Vagina (tissue), 2 donors: ENCODE results near the gene SUMO3. TPM values are rescaled to one million over a fixed set of nuclear protein-coding genes. Genes with fewer than 3 reads are reported as not detected.

Source experiments
- DNase-seq, 2 donors: peaks; one replicate each; pipeline ENCODE4 v3.0.0-alpha.2; 2017; ENCODE audit errors: extremely low spot score in 2 of 2
- H3K27ac ChIP-seq: fragments of 200-600 bp; sonication (generic); one replicate; pipeline ENCODE4 v1.5.1; 2019
- H3K27me3 ChIP-seq: fragments of 200-600 bp; sonication (generic); one replicate; pipeline ENCODE4 v1.5.1; 2019
- H3K36me3 ChIP-seq, 2 donors: fragments of 200-600 bp; sonication (generic); one replicate each; pipeline ENCODE4 v1.5.1; 2017 to 2019
- H3K4me1 ChIP-seq: fragments of 200-600 bp; sonication (generic); one replicate; pipeline ENCODE4 v1.5.1; 2019
- H3K4me3 ChIP-seq, 2 donors: fragments of 200-600 bp; sonication (generic); 1 replicate in 1 of 2; 2 replicates in 1 of 2; pipeline ENCODE4 v1.5.1; 2016 to 2019
- H3K9me3 ChIP-seq: fragments of 200-600 bp; sonication (generic); one replicate; pipeline ENCODE4 v1.5.1; 2019
- CTCF ChIP-seq, 3 experiments: fragments of 450-650 bp in 2 of 3; fragments of 200-600 bp in 1 of 3; sonication (generic) in 1 of 3; IDR thresholded peaks; one replicate each; pipeline ENCODE4 v1.5.1; 2017 to 2019; ENCODE audit warnings: antibody characterized with exemption in 3 of 3, mild to moderate bottlenecking in 2 of 3, moderate library complexity in 2 of 3
- POLR2A ChIP-seq, 2 donors: fragments of 450-650 bp; IDR thresholded peaks; one replicate each; pipeline ENCODE4 v1.6.1; 2017; ENCODE audit warnings: antibody characterized with exemption in 2 of 2, mild to moderate bottlenecking in 2 of 2, moderate library complexity in 2 of 2
- POLR2AphosphoS5 ChIP-seq, 2 donors: sonication (generic); formaldehyde crosslinking; IDR thresholded peaks; one replicate each; pipeline ENCODE4 v1.9.0; 2017; ENCODE audit warnings: antibody characterized with exemption in 2 of 2, mild to moderate bottlenecking in 2 of 2, low read depth in 1 of 2; ENCODE audit not compliant: insufficient read depth in 1 of 2
- intact Hi-C: fragments of 100-400 bp; cut with DNase I; formaldehyde crosslinking; loops from one replicate; pipeline ENCODE4 v1.15.1; 2023
- total RNA-seq: library from RNA; depleted of rRNA; stranded (reverse); fragments of >200 nt; gene quantifications from one replicate; pipeline ENCODE4 v1.2.3, GENCODE V29; 2016

The SUMO3 gene
- total RNA-seq, 1 donor from 2014 or later, result 70.0 TPM

DNA sequence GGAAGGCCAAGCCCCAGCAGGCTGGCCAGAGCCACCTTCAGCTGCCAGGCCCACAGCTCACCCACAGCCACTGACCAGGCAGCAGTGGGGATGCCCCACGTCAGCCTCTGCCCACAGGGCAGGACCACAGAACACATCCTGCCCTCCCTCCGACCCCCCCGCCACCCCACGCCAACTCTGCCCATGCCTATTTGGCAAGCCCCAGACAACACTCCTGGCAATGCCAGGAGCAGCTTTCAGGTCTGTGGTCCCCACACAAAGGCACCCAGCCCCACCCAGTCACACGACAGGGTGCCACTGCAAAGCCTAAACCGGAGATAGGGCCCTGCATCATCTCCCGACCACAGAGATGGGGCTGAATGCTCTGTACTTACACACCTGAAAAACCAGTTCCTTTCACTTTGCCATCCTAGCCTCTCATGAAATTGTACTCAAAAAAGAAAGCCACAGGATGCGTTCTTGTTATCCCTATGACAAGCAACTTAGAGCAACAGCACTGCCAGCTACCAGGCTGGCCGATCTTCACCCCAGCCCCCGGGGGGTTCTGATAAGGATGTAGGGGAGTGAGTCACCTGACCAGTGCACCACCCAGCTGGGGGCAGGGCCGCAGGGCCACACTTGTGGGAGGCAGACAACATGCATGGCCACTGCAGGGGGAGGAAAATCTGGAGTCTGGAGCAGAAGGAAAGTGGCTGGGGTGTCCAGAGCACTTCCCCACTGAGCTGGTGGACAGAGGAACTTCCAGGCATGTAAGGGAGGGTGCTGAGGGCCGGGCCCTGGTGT, 52.4 kb downstream of the SUMO3 start:
- H3K27ac ChIP-seq, result no peak overlapping the region
- peaks cover 12% of the 10 kb centered on the region for H3K4me1 ChIP-seq
- no peak overlapping the region for H3K4me3 ChIP-seq
- intact Hi-C loops, result no loop called here
- no peaks in the 10 kb centered on the region for H3K27me3 ChIP-seq
- TF ChIP-seq POLR2A (IDR thresholded peaks at IDR 0.05) (no peak), CTCF (IDR thresholded peaks at IDR 0.05) (no peak), POLR2AphosphoS5 (IDR thresholded peaks at IDR 0.05; ENCODE audit: insufficient read depth in 1 of 2, low read depth in 1 of 2) (no peak)
- H3K36me3 ChIP-seq, result peaks cover 0 to 5% of the 10 kb centered on the region in 2 donors
- no peak for DNase-seq
- H3K9me3 ChIP-seq, result no peaks in the 10 kb centered on the region

GRCh38 chr21:44764319-44765230, 53.3 kb downstream of the SUMO3 start:
- H3K4me1 ChIP-seq, result peaks cover 12% of the 10 kb centered on the region
- no peak overlapping the region for H3K27ac ChIP-seq
- DNase-seq, result no peak
- no peaks in the 10 kb centered on the region for H3K27me3 ChIP-seq
- no peak overlapping the region for H3K4me3 ChIP-seq
- H3K36me3 ChIP-seq, result no peaks in the 10 kb centered on the region
- intact Hi-C loops, result no loop called here
- H3K9me3 ChIP-seq, result no peaks in the 10 kb centered on the region
- TF ChIP-seq POLR2AphosphoS5 (IDR thresholded peaks at IDR 0.05; ENCODE audit: insufficient read depth in 1 of 2, low read depth in 1 of 2), result no peak
- TF ChIP-seq POLR2A (IDR thresholded peaks at IDR 0.05), result no peak
- TF ChIP-seq CTCF (IDR thresholded peaks at IDR 0.05), result no peak

GRCh38 chr21:44763451-44764318, 54.2 kb downstream of the SUMO3 start:
- Histone ChIP-seq H3K4me3 (no peak overlapping the region), H3K27me3 (no peaks in the 10 kb centered on the region), H3K9me3 (no peaks in the 10 kb centered on the region), H3K36me3 (no peaks in the 10 kb centered on the region), H3K4me1 (peaks cover 12% of the 10 kb centered on the region), H3K27ac (no peak overlapping the region)
- intact Hi-C loops, result no loop called here
- TF ChIP-seq POLR2AphosphoS5 (IDR thresholded peaks at IDR 0.05; ENCODE audit: insufficient read depth in 1 of 2, low read depth in 1 of 2), result no peak
- TF ChIP-seq POLR2A (IDR thresholded peaks at IDR 0.05), result no peak
- no peak for TF ChIP-seq CTCF (IDR thresholded peaks at IDR 0.05)
- DNase-seq, result no peak

DNA sequence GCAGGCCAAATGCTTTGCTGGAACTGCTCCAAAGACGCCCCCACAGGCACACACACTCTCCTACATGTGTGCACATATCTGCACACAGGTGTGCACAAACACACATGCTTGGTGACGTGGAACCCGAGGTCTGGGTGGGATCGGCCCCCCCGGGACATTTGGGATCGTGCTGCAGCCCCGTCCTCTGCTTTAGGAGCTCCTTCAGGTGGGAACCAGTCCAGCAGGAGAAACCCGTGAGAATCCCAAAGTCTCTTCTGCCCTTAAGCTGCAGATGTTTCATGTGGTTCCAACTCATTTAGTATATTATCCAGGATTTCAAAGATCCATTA, 54.8 kb downstream of the SUMO3 start:
- Histone ChIP-seq H3K9me3 (no peaks in the 10 kb centered on the region), H3K36me3 (no peaks in the 10 kb centered on the region), H3K27ac (no peak overlapping the region), H3K27me3 (no peaks in the 10 kb centered on the region), H3K4me1 (peaks cover 12% of the 10 kb centered on the region), H3K4me3 (no peak overlapping the region)
- TF ChIP-seq POLR2AphosphoS5 (IDR thresholded peaks at IDR 0.05; ENCODE audit: insufficient read depth in 1 of 2, low read depth in 1 of 2) (no peak), POLR2A (IDR thresholded peaks at IDR 0.05) (no peak)
- intact Hi-C loops, result no loop called here
- DNase-seq, result no peak
